WTC11 (cell line): ENCODE results near the gene SP7.

ENCODE experiments used
- GTF2I ChIP-seq: fragments of 250-450 bp; sonication (Bioruptor Pico); conservative IDR thresholded peaks from 2 replicates; pipeline ENCODE4 v1.4.0; 2021; ENCODE audit warnings: mild to moderate bottlenecking
- JUN ChIP-seq: sonication (generic); formaldehyde crosslinking; IDR thresholded peaks from 2 replicates; pipeline ENCODE4 v1.8.0; 2023; ENCODE audit warnings: mild to moderate bottlenecking, missing genetic modification reagents
- NFYB ChIP-seq: sonication (generic); formaldehyde crosslinking; conservative IDR thresholded peaks from 2 replicates; pipeline ENCODE4 v1.8.0; 2022; ENCODE audit warnings: low read depth, missing genetic modification reagents

GRCh38 chr12:53336181-53336681 lies at the start of gene SP7:
- TF ChIP-seq NFYB (CRISPR knock-in tag) = no peak
- TF ChIP-seq JUN (CRISPR knock-in tag) = no peak
- TF ChIP-seq GTF2I (CRISPR knock-in tag) = no peak
